ENCODE data around the gene NCKAP5.
"Not testable (repeated sequence)": the region's sequence is repeated elsewhere in the genome, so short reads cannot be mapped to it uniquely, and the experiment has no call there.

The NCKAP5 gene

DNA sequence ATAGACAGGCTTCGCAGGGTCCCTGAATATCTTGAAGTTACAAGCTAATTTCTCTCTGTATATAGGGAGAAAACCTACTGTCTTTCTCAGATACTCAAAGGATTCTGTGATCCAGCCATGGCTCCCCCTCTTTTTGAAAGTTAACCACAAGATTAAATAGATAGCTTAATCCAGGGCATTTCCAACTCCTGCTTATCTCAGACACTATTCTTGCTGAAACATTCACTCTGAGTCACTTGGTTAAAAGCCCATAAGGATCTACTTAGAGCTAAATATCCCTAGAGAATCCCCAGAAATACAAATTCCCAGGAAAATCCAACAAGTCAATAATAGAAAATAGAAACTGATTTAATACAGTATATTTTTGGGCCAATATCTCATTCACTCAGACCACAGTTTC lies 719.1 kb downstream of the NCKAP5 start:
- no peak for FAIRE-seq

DNA sequence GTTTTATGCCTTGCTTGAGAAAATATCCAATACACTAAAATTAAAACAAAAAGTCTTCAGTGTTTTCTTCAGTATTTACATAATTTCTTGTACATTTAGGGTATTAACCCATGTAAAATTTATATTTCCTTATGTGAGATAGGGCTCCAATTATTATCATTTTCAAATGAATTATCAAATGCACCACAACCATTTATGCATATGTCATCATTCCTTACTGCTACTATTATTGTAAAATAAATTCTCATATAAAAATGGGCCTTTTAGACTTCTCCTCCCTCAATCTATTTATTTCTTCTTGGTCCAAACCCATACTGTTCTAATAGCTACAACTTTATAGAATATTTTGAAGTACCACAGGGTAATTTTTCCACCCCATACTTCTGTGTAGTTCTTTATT lies 722.9 kb downstream of the NCKAP5 start:
- no peak for FAIRE-seq

DNA sequence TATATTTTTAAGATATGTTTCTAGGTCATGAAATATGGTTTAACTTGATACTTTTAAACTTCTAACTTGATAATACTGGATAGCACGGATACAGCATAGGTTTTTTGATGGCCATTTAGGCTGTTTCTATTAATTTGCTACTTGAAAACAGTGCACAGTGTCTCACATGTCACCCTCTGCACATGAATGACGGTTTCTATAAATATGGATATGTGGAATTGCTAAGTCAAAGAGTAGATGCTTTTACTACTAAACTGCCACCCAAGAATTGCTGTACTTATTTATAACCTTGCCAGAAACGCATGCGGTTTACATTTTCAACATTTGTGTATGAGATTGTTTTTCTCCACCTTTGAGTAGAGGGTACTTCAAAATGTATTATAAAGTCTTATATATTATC lies 723.7 kb downstream of the NCKAP5 start:
- no peak for FAIRE-seq

DNA sequence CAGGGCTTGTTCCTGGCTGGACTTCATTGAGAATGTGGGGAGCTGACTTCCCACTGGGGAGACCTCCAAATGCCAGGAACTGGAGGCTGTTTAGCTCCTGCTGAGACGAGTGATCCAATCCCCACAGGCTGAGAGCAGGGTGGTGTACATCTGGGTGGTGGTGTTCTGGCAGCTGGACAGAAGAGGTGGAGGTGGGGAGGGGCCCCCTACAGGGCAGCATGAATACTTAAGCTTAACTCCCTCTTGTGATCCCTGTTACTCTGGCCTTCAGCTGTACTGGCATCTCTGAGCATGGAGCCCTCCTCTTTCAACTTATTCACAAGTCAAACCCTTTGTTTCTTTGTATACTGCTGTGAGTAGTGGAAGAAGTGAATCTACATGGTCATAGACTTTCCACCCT lies 730.5 kb downstream of the NCKAP5 start:
- no peak for FAIRE-seq

DNA sequence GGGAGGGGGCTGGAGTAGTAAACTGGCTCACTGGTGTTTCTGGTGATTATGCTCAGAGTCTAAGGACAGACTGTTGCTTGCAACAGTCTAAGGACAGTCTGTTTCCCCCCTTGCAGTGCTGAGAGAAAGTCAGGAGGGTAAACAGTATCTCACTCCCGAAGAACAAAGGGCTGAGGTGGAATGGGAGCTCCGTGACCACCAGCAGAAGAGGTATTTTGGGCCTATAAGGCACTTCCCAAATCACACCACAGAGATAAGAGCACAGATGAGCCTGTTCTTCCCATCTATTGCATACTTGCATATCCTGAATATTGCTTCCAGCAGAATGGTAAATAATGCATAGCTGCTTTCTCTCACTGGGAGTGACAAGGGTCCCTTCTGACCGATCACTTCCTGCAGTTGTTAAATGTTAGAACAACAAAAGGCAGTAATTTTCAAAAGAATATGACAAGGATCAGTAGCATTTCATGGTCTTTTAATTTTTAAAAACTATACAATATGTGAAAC lies 737.9 kb downstream of the NCKAP5 start:
- no peak for FAIRE-seq

DNA sequence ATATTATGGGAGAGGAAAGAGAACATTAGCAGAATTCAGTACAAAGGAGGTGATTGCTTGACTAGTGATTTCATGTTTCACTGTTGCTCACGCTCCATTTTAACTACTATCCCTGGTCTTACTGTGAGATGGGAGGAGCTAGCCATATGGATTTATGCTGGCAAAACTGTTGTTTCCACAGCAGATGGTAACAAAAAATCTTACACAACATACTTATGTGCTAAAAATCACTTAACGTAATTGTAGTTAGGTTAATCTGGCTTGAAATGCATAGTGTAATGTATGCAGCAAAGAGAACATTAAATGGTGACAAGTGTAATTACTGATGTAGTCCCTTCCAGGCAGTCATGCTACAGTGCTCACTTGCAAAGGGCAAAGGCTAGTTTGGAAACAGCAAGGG lies 742.7 kb downstream of the NCKAP5 start:
- no peak for FAIRE-seq

DNA sequence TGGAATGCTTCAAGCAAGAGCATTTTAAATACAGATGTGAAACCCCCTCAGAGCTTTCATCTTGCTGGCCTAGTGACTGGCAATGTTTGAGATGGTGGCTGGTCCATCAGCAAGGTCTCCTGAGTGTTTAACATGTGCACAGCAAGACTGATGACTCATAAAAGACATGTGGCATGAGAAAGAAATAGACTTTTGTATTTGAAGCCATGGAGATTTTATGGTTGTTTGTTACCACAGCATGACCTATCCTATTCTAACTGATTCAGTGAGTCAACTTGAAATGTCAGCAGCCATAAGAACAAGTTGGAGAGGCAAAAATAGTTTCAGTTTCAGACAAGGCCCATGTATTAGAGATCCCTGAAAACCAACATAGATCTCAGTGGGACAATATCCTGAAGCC lies 743.5 kb downstream of the NCKAP5 start:
- no peak for FAIRE-seq

DNA sequence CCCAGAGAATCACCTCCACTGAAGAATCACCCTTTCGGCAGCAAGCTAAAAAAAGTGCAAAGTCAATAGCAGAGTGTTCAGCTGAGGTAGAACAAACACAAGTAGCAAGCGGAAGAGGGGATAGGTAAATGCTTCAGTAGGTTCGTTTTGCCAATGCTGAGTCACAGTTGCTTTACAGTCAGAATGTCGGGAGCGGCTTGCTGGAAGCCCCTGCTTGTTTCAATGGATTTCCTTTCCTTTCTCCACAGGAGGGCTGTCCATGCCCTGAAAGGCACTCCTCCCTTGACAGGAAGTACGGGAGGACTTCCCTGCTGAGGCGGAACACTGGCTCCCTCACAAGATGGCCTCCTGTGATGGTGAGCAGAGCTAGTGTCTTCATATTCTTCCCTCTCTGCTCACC lies 752.0 kb downstream of the NCKAP5 start:
- FAIRE-seq, result no peak

DNA sequence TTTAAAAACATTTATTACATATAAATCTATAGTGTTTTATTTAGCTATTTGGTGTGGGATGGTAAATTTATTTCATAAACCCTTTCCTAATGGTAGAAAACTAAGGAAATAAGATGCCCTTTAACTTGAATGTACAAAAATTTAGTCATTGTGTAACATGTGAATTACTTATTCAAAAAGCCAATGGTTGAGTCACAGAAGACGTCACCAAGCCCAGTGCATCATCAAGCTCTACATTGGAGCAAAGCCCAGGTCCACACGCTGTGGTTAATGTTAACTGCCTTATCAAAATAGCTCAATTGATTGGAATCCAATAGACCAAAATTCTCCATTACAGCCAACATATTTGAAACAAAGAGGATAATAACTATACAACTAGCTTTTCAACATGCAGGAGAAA lies 752.7 kb downstream of the NCKAP5 start:
- no peak for FAIRE-seq

DNA sequence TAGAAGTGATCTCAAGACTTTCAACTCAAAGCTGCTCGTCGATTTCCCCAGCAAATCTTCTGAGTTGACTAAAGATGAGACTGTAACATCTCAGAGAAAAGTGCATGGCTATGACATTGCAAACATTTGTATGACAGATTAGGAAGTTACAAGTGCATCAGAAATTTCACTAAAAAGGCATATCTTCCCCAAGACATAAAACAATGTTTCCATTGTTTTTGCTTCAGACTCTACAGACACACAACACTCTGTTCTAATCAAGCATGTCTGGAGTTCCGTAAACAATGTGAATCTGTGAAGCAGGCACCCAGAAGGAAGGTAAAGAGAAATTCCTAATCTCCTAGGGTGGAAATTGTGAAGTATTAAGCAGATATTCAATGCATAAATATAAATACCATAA lies 753.6 kb downstream of the NCKAP5 start:
- FAIRE-seq, result no peak

DNA sequence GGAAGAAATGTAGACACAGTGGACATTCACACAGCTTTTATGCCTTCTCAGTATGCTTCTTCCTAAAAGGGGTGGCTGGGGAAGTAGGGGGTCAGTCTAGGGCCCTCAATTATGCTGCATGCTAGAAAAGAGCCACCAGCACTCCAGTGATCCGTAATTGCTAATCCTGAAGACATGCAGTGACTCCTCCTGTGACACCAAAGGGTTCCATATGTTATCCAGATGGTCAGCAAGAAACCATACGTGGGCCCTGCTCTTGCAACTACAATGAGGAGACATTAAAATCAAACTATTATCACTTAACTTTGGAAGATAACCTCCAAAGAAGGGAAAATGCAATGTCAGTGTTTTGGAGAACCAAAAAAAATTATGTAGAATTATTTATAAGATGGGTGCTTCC lies 754.8 kb downstream of the NCKAP5 start:
- no peak for FAIRE-seq

DNA sequence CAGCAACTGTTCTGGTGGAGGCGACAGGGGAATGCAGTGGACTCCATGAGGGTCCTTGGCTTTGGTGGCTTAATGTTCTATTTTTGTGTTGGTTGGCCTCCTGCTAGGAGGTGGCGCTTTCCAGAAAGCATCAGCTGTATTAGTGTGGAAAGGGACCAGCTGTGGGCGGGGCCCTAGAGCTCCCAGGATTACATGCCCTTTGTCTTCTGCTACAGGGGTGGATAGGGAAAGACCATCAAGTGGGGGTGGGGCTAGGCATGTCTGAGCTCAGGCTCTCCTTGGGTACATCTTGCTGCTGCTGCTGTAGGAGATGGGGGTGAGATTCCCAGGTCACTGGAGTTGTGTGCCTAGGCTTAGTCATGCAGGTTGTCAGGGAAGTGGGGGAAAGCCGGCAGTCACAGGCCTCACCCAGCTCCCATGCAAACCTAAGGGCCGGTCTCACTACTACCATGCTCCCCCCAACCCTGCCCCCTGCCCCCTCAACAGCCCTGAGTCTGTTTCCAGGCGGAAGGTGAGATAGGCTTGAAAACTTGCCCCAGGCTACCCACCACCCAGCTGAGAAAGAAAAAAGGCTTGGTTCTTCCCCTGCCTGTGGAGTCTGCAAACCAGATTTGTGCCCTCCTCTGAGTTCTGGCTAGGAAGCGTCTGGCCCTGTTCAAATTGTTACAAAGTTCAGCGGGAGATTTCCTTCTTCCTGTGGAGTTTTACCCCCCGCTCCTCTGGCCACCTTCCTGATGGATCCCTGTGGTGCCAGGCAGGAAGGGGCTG lies 756.9 kb downstream of the NCKAP5 start:
- FAIRE-seq, result no peak

DNA sequence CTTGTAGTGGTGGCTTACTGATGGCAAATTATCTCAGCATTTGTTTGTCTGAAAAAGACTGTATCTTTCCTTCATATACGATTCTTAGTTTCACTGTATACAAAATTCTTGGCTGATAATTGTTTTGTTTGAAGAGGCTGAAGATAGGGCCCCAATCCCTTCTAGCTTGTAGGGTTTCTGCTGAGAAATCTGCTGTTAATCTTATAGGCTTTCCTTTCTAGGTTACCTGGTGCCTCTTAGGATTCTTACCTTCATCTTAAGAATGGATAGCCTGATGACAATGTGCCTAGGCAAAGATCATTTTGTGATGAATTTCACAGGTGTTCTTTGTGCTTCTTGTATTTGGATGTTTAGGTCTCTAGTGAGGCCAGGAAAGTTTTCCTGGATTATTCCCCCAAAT lies 758.3 kb downstream of the NCKAP5 start:
- not testable (repeated sequence) for FAIRE-seq

DNA sequence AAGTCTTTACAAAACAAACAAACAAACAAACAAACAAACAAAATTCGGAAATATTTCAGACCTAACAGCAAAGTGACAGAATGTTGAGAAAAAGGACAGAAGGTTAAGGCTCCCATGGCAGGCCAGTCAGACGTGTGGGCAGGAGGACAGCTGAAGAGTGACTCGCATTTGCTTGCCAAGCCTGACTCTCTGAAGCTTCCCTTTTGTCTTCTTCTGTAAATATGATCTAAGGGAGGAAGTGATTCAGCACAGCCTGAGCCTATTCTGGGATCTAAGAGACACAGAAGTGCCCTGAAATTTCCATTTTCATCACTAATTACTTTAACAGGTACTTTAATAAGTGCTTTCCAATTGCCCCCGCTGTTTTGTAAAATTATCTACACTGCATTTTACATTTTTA lies 764.2 kb downstream of the NCKAP5 start:
- FAIRE-seq, result no peak

DNA sequence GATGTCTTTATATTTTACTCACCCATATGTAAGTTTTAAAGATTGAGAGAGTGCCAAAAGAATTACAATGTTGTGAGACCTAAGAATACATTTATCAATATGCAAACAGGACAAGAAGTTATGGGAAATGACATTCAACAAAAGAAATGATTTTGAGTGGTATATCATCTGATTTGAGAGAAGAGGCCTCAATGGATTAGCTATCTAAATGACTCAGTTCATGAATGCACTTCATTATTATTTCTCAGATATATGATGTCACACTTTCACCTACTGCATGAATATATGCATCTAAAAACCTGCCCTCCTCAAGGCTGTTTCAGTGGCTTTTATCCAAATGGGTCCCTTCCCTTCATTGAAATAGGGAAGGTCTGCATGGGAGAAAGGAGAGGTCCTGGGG lies 769.9 kb downstream of the NCKAP5 start:
- FAIRE-seq, result no peak

DNA sequence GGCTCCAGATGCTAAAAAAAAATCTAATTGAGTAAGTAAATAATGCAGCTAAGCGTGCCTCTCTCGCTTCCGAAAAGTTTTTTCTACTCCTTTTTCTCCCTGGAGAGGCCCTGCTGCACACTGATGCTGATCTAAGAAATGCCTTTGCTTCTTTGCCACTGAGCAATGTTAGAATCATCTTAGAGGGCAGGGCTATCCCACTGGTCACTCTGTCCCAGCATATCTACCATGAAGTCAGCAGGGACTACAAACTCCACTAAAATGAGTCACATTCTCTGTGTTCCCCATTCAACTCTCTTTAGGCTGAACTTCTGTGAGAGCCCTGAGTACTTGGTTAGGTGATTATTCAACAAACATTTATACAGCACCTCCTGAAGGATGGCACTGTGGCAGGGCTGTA lies 770.7 kb downstream of the NCKAP5 start:
- FAIRE-seq, result no peak

DNA sequence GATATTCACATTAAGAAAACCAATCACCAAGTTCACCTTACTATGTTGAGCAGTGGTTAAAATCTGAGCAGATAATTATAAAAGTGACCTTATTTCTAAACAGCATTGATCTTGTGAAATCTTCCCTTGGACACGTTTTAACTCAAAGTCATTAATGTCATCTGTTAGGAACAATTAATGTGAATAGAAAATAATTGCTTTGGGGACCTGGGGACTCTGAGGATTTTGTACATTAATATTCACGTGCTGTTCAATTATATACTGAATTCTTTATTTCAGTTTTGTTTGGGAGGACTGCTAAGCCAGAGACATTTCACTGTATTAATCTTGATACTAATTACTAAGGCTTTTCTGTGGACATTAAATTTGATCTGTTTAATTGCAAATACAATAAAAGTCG lies 771.2 kb downstream of the NCKAP5 start:
- no peak for FAIRE-seq

DNA sequence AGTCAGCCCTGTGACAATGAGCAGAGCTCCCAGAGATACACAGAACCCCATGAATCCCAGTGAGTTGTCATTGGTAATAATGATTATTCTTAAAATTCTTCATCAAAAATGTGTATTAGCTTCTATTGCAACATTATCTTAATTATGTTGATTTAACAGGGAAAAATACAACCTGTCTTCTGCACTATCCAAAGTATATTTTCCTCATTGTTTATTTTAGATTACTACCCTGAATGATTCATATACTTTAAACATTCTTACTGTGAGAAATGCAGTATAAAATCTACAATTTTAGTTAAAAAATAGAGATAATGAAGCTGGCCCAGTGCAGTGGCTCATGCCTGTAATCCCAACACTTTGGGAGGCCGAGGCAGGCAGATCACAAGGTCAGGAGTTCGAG lies 773.0 kb downstream of the NCKAP5 start:
- no peak for FAIRE-seq

DNA sequence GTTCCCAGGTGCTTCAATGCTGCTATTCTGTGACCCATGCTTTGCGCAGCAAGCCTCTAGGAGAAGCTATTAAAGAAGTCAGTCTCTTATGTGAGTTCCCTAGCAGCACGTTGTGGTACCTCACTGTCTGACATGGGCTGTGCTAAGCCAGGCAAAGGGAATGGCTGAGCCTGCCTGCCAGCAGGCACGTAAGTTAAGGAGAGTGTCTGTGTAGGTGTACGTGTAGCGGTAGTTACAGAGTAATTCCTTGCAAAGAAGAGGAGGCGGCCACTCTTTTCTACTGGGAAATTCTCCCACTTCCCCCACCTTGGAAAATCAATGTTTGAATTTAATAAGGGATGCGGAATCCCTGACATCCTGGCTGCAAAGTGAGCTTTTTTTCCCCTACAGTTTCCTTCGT lies 774.7 kb downstream of the NCKAP5 start:
- FAIRE-seq, result no peak

DNA sequence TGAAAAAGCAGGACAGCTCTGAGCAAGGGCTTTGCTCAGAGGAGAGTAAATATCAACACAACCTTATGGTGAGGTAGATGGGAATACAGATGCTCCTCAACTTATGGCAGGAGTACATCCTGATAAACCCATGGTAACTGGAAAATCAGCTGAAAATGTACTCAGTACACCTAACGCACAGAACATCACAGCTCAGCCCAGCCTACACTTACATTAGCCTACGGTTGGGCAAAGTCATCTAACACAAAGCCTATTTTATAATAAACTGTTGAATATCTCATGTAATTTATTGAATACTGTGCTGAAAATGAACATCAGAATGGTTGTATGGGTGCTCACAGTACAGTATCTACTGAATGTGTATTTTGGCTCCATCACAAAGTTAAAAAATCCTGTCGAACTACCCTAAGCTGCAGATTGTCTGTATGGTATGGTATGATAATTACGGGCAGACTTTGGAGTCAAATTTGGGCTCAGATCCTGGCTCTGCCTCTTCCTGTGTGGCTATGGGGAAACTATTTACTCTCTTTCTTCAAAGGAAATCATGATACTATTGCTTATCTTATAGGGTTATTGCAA lies 778.0 kb downstream of the NCKAP5 start:
- no peak for FAIRE-seq

DNA sequence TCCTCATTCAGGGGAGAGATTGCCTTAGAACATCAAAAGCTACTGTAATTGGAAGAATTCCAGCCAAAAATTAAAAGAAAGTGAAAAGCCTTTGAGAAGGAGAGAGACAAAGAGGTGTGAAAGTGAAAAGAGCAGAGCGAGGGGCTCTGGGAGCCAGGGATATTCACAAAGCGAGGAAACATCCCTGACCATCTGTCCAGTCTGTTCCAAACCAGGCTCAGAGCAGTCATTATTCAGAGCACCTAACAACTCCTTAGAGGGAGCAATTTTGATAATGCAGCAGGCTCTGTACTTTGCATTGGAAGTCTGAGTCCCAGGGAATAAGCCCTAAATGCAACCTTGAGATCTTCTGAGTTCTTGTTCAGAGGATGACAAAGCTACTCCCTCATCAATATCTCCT lies 779.2 kb downstream of the NCKAP5 start:
- no peak for FAIRE-seq

DNA sequence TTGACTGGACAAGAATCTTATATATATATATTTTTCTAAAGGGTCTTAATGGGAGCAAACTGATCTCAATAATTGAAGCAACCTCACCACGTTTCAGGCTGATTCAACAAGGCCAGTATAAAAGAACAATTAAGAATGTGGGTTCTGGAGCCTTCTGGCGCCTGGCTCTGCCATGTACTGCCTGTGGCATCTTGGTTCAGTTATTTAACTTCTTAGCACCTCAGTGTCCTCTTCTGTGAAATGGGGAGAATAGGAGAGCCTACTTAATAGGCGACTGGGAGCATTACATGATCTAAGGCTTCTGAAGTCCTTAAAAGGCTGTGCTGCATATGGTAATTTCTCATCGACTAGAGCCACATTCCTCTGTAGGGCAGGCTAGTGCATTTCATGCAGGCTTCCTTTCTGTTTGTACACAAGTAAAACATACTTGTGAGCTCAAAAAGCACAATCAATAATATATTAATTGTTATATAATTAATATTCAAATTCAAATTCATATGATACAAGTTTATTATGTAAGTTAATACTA lies 779.9 kb downstream of the NCKAP5 start:
- no peak for FAIRE-seq

DNA sequence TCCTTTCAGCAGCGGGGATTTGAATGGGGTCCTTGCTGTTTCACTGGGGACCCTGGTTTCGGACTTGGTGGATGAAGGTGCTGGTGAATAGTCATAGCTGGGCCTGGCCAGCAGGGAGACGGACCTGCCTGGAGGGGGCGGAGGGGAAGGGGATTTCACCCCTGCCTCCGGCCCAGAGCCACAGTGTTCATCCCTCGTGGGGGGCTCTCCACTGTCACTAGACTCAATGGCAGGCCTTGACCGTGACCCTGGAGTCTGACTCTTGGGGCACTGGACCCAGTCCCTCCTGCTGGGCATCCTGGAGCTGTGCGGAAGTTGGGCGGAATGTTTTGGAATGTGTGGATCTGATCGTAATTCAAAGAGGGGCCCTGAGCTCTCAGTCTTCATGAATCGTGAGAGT lies 784.4 kb downstream of the NCKAP5 start:
- no peak for FAIRE-seq

DNA sequence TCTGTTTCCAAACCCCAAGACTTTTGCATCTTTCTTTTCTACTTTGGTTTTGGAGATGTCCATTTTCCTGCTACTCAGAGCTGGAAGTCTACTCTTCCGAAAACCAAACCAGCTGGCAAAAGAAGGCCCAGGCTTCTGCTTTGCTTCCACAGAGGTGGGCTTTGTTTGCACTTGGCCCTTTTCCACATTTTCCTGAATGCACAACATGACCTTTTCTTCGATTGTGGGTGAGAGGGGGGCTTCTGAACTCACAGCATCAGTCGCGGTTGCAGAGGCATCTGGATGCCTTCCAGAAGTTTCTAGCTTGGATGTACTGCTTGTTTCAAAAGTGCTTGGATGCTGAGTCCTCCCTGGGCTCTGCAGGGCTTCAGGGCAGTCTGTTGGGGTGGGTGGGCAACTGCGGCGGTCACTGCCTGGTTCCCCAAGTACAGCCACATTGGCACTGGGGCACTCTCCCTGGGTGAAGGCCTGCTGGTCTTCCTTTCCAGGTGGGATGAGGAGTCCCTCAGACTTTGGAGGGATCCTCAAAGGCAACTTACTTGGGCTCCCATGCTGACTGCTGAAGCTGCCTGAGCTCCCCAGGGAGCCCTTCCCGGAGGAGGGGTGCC lies 786.0 kb downstream of the NCKAP5 start:
- FAIRE-seq, result no peak
